HL-60 (cell line): ENCODE results near the gene CERS6.

Experiments
- TF ChIP-seq, protein P1 (sequence below): IDR thresholded peaks from one replicate; pipeline ENCODE4 v1.5.1; 2011; ENCODE audit warnings: low read length, control low read depth, inconsistent platforms; ENCODE audit not compliant: insufficient read depth
- TF ChIP-seq, protein P2 (sequence below): IDR thresholded peaks from 2 replicates; pipeline ENCODE4 v1.6.1; 2012; ENCODE audit warnings: low read depth; ENCODE audit not compliant: insufficient replicate concordance

DNA sequence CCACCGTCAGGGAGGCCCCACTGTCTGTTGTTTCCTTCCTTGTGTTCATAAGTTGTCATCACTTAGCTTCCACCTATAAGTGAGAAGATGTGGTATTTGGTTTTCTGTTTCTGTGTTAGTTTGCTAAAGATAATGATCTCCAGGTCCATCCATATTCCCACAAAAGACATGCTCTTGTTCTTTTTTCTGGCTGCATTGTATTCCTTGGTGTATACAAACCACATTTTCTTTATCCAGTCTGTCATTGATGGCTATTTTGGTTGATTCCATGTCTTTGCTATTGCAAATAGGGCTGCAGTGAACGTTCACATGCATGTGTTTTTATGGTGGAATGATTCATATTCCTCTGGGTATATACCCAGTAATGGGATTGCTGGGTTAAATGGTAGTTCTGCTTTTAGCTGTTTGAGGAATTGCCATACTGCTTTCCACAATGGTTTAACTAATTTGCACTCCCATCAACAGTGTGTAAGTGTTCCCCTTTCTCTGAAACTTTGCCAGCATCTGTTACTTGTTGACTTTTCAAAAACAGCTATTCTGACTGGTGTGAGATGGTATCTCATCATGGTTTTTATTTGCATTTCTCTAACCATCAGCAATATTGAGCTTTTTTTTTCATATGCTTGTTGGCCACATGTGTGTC is 189.7 kb downstream of the CERS6 start:
- TF ChIP-seq, protein P1, sequence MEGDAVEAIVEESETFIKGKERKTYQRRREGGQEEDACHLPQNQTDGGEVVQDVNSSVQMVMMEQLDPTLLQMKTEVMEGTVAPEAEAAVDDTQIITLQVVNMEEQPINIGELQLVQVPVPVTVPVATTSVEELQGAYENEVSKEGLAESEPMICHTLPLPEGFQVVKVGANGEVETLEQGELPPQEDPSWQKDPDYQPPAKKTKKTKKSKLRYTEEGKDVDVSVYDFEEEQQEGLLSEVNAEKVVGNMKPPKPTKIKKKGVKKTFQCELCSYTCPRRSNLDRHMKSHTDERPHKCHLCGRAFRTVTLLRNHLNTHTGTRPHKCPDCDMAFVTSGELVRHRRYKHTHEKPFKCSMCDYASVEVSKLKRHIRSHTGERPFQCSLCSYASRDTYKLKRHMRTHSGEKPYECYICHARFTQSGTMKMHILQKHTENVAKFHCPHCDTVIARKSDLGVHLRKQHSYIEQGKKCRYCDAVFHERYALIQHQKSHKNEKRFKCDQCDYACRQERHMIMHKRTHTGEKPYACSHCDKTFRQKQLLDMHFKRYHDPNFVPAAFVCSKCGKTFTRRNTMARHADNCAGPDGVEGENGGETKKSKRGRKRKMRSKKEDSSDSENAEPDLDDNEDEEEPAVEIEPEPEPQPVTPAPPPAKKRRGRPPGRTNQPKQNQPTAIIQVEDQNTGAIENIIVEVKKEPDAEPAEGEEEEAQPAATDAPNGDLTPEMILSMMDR, result no peak
- TF ChIP-seq, protein P2, sequence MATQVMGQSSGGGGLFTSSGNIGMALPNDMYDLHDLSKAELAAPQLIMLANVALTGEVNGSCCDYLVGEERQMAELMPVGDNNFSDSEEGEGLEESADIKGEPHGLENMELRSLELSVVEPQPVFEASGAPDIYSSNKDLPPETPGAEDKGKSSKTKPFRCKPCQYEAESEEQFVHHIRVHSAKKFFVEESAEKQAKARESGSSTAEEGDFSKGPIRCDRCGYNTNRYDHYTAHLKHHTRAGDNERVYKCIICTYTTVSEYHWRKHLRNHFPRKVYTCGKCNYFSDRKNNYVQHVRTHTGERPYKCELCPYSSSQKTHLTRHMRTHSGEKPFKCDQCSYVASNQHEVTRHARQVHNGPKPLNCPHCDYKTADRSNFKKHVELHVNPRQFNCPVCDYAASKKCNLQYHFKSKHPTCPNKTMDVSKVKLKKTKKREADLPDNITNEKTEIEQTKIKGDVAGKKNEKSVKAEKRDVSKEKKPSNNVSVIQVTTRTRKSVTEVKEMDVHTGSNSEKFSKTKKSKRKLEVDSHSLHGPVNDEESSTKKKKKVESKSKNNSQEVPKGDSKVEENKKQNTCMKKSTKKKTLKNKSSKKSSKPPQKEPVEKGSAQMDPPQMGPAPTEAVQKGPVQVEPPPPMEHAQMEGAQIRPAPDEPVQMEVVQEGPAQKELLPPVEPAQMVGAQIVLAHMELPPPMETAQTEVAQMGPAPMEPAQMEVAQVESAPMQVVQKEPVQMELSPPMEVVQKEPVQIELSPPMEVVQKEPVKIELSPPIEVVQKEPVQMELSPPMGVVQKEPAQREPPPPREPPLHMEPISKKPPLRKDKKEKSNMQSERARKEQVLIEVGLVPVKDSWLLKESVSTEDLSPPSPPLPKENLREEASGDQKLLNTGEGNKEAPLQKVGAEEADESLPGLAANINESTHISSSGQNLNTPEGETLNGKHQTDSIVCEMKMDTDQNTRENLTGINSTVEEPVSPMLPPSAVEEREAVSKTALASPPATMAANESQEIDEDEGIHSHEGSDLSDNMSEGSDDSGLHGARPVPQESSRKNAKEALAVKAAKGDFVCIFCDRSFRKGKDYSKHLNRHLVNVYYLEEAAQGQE, result no peak
